MM.1S (cell line): ENCODE data around the gene ZSCAN5C.
"Not testable (repeated sequence)": the region's sequence is repeated elsewhere in the genome, so short reads cannot be mapped to it uniquely, and the experiment has no call there.

Experiments
- DNase-seq: peaks from one replicate; pipeline ENCODE4 v3.0.0-alpha.2; 2015
- H2AFZ ChIP-seq: fragments of 300-600 bp; sonication (generic); 2 replicates; pipeline ENCODE4 v1.6.0; 2016; ENCODE audit warnings: antibody characterized with exemption, low read length
- H3F3A ChIP-seq: fragments of 300-600 bp; sonication (generic); 2 replicates; pipeline ENCODE4 v1.6.1; 2016; ENCODE audit warnings: mild to moderate bottlenecking, antibody characterized with exemption, low read length, moderate library complexity, mixed read lengths; ENCODE audit not compliant: insufficient read depth
- H3K27ac ChIP-seq: fragments of 300-600 bp; sonication (generic); 2 replicates; pipeline ENCODE4 v1.5.1; 2016; ENCODE audit warnings: mild to moderate bottlenecking, low read length
- H3K27me3 ChIP-seq: fragments of 300-600 bp; sonication (generic); replicated peaks from 2 replicates; pipeline ENCODE4 v1.6.0; 2016; ENCODE audit warnings: low read length; ENCODE audit not compliant: insufficient read depth
- H3K36me3 ChIP-seq: fragments of 300-600 bp; sonication (generic); replicated peaks from 2 replicates; pipeline ENCODE4 v1.6.1; 2016; ENCODE audit warnings: mild to moderate bottlenecking, low read length, mixed read lengths; ENCODE audit not compliant: insufficient read depth
- H3K4me1 ChIP-seq: fragments of 300-600 bp; sonication (generic); 2 replicates; pipeline ENCODE4 v1.6.1; 2016; ENCODE audit warnings: low read length, mixed read lengths
- H3K4me2 ChIP-seq: fragments of 300-600 bp; sonication (generic); 2 replicates; pipeline ENCODE4 v1.6.0; 2016; ENCODE audit warnings: low read depth, low read length
- H3K4me3 ChIP-seq: fragments of 300-600 bp; sonication (generic); 2 replicates; pipeline ENCODE4 v1.5.1; 2016; ENCODE audit warnings: low read length, mixed read lengths
- H3K79me2 ChIP-seq: fragments of 300-600 bp; sonication (generic); 2 replicates; pipeline ENCODE4 v1.6.1; 2016; ENCODE audit warnings: mixed run types, low read length, mixed read lengths
- H3K9ac ChIP-seq: fragments of 300-600 bp; sonication (generic); 2 replicates; pipeline ENCODE4 v1.6.1; 2016; ENCODE audit warnings: low read length, mixed read lengths
- H3K9me2 ChIP-seq: fragments of 300-600 bp; sonication (generic); replicated peaks from 2 replicates; pipeline ENCODE4 v1.6.1; 2016; ENCODE audit warnings: mild to moderate bottlenecking, low read length, mixed read lengths; ENCODE audit not compliant: insufficient read depth
- H3K9me3 ChIP-seq: fragments of 300-600 bp; sonication (generic); replicated peaks from 2 replicates; pipeline ENCODE4 v1.6.1; 2016; ENCODE audit warnings: mild to moderate bottlenecking, low read length, mixed read lengths; ENCODE audit not compliant: insufficient read depth
- H4K20me1 ChIP-seq: fragments of 300-600 bp; sonication (generic); 2 replicates; pipeline ENCODE4 v1.6.1; 2016; ENCODE audit warnings: mild to moderate bottlenecking, low read length, moderate library complexity, mixed read lengths; ENCODE audit not compliant: insufficient read depth
- CTCF ChIP-seq: fragments of 300-600 bp; sonication (generic); IDR thresholded peaks from 2 replicates; pipeline ENCODE4 v1.5.1; 2016; ENCODE audit warnings: antibody characterized with exemption, low read length, mixed read lengths
- EZH2 ChIP-seq: fragments of 300-600 bp; sonication (generic); optimal IDR thresholded peaks from 2 replicates; pipeline ENCODE3; 2017; ENCODE audit warnings: low read depth, mild to moderate bottlenecking, antibody characterized with exemption, low read length, mixed read lengths
- EZH2phosphoT487 ChIP-seq: fragments of 300-600 bp; sonication (generic); IDR thresholded peaks from 2 replicates; pipeline ENCODE4 v1.6.1; 2018; ENCODE audit warnings: antibody characterized with exemption, low read length

ZSCAN5C gene

GRCh38 chr19:56211718-56212117 is 9.6 kb downstream of the ZSCAN5C start:
- no peak overlapping the region for H3K27ac ChIP-seq
- no peaks in the 10 kb centered on the region for H3F3A ChIP-seq
- H3K9me2 ChIP-seq: no peaks in the 10 kb centered on the region
- H3K4me1 ChIP-seq: no peaks in the 10 kb centered on the region
- H3K4me3 ChIP-seq: no peak overlapping the region
- no peaks in the 10 kb centered on the region for H3K36me3 ChIP-seq
- no peaks in the 10 kb centered on the region for H4K20me1 ChIP-seq
- H3K27me3 ChIP-seq: peaks cover 49% of the 10 kb centered on the region; the same call in 1 of the 2 replicates
- H2AFZ ChIP-seq: no peak overlapping the region
- H3K9ac ChIP-seq: no peak overlapping the region
- H3K79me2 ChIP-seq: no peaks in the 10 kb centered on the region
- TF ChIP-seq EZH2phosphoT487: no peak
- TF ChIP-seq EZH2: no peak
- TF ChIP-seq CTCF: no peak
- H3K9me3 ChIP-seq: no peaks in the 10 kb centered on the region
- no peak for DNase-seq
- H3K4me2 ChIP-seq: no peak overlapping the region

GRCh38 chr19:56217039-56217949 is 15.2 kb downstream of the ZSCAN5C start:
- H3K9me2 ChIP-seq: no peaks in the 10 kb centered on the region
- TF ChIP-seq EZH2phosphoT487 (no peak), EZH2 (no peak), CTCF (no peak)
- no peak for DNase-seq
- no peak overlapping the region for H3K9ac ChIP-seq
- peaks cover 34% of the 10 kb centered on the region; the same call in 1 of the 2 replicates for H3K27me3 ChIP-seq
- H3K36me3 ChIP-seq: no peaks in the 10 kb centered on the region
- H3K4me2 ChIP-seq: no peak overlapping the region
- no peaks in the 10 kb centered on the region for H4K20me1 ChIP-seq
- H2AFZ ChIP-seq: no peak overlapping the region
- H3K79me2 ChIP-seq: no peaks in the 10 kb centered on the region
- H3F3A ChIP-seq: no peaks in the 10 kb centered on the region
- H3K27ac ChIP-seq: no peak overlapping the region
- no peak overlapping the region for H3K4me3 ChIP-seq
- H3K4me1 ChIP-seq: no peaks in the 10 kb centered on the region
- no peaks in the 10 kb centered on the region for H3K9me3 ChIP-seq

- TF ChIP-seq EZH2 (no peak), CTCF (no peak), EZH2phosphoT487 (no peak)
- Histone ChIP-seq H3K4me1 (no peaks in the 10 kb centered on the region), H3K4me3 (no peak overlapping the region), H3K9ac (no peak overlapping the region), H2AFZ (no peak overlapping the region), H3K36me3 (no peaks in the 10 kb centered on the region), H3K9me2 (no peaks in the 10 kb centered on the region), H3K4me2 (no peak overlapping the region), H3K27me3 (peaks cover 21% of the 10 kb centered on the region; the same call in 1 of the 2 replicates), H3F3A (no peaks in the 10 kb centered on the region), H3K9me3 (no peaks in the 10 kb centered on the region), H3K27ac (no peak overlapping the region), H4K20me1 (no peaks in the 10 kb centered on the region), H3K79me2 (no peaks in the 10 kb centered on the region)
- no peak for DNase-seq
These were observed 16.9 kb downstream of the ZSCAN5C start for GRCh38 chr19:56218961-56219360.

- not testable (repeated sequence) for H3K9me3 ChIP-seq, H4K20me1 ChIP-seq, H3K79me2 ChIP-seq, H3K9me2 ChIP-seq, H3K4me1 ChIP-seq, H3K4me2 ChIP-seq, H3K27me3 ChIP-seq, H3K4me3 ChIP-seq, H3K36me3 ChIP-seq, H3K9ac ChIP-seq, H2AFZ ChIP-seq, H3F3A ChIP-seq, H3K27ac ChIP-seq, DNase-seq
These were observed 19.4 kb downstream of the ZSCAN5C start for GRCh38 chr19:56221442-56221841.
